ENCODE data around the gene SLC7A5.

Gene SLC7A5

DNA sequence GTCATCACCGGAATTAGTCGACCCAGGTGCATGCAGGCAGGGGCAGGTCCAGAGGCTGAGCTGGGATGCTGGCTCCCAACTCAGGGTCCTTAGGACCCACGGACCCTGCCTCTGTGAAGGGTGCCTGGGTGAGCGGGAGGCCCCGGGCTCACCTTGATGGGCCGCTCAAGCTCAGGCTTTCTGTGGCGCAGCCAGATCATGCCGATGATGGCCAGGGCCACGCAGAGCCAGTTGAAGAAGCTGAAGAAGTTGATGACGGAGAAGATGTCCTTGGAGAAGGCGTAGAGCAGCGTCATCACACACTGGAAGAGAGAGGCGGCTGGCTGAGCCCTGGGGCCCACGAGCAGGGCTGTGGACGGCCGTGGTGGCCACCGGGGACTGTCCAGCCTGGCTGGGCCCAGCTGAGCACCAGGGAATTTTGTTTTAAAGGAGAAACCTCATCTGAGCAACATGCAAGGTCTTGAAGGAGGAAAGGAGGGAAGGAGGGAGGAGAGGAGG is 32.9 kb downstream of the SLC7A5 start:
- Mint-ChIP-seq H3K4me1 (peaks cover 19% of the 10 kb centered on the region), H3K4me3 (no peak overlapping the region), H3K9me3 (no peaks in the 10 kb centered on the region), H3K27me3 (no peaks in the 10 kb centered on the region), H3K27ac (no peak overlapping the region), H3K36me3 (peaks cover 60% of the 10 kb centered on the region)
- no peak for ATAC-seq

DNA sequence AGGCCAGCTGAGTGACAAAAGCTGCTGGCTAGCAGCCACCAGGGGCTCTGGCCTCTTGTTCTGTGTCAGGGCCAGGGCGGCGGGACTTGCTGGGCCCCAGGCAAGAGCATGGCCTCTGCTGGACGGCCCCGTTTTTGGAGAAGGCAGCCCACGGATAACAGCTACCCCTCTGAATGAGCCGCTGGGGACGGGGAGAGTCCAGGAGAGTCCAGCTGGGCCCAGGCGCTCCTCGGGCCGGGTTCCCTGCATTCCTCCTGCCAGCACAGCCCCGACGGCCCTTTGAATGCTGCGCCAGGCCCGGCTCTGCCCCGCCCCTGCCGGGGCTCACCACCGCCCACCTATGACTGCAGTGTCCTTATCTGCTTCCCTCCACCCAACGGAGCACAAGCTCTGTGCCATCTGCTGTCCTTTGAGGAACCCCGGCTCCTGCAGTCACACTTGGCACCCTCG is 33.4 kb downstream of the SLC7A5 start:
- no peak for ATAC-seq
- peaks cover 24% of the 10 kb centered on the region for H3K4me1 Mint-ChIP-seq
- H3K36me3 Mint-ChIP-seq: peaks cover 65% of the 10 kb centered on the region
- H3K27ac Mint-ChIP-seq: no peak overlapping the region
- no peak overlapping the region for H3K4me3 Mint-ChIP-seq
- H3K27me3 Mint-ChIP-seq: no peaks in the 10 kb centered on the region
- no peaks in the 10 kb centered on the region for H3K9me3 Mint-ChIP-seq

DNA sequence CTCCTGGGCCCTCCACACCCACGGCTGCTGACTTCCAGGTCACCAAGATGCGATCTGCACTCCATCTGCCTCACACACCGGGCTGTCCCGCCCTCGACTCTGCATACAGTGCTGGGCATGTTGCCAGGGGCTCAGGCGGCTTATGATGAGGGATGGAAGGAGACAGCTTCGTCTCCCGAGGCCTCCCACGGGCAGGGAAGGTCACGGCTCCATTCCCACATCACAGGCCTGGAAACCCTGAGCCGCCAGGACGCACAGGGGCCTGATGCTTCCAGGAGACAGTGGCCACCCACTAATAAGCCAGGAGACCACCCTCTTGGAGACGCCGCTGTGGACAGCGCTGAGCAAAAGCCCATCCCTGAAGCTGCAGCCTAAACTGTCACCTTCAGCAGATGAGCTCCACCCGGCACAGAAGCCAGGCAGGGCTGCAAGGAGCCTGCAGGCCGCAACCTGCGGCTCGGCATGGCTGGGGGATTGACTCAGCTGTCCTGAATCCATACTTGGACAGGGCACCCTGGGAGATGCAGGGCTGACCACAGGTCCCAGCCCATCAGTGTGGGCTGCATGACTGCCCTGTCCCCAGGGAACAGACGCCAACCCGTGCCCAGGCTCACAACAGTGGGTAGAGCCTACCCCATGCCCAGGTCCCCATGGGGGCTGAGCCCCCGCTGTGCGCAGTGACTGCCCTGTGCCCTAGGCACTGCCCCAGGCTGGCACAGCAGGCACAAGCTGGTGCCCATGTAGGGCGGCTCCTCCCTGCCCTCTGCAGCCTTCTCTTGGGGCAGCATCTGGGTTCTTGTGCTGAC is 34.4 kb downstream of the SLC7A5 start:
- no peak for ATAC-seq
- no peak overlapping the region for H3K4me3 Mint-ChIP-seq
- peaks cover 35% of the 10 kb centered on the region for H3K4me1 Mint-ChIP-seq
- no peak overlapping the region for H3K27ac Mint-ChIP-seq
- H3K9me3 Mint-ChIP-seq: no peaks in the 10 kb centered on the region
- H3K36me3 Mint-ChIP-seq: peaks cover 76% of the 10 kb centered on the region
- H3K27me3 Mint-ChIP-seq: no peaks in the 10 kb centered on the region

DNA sequence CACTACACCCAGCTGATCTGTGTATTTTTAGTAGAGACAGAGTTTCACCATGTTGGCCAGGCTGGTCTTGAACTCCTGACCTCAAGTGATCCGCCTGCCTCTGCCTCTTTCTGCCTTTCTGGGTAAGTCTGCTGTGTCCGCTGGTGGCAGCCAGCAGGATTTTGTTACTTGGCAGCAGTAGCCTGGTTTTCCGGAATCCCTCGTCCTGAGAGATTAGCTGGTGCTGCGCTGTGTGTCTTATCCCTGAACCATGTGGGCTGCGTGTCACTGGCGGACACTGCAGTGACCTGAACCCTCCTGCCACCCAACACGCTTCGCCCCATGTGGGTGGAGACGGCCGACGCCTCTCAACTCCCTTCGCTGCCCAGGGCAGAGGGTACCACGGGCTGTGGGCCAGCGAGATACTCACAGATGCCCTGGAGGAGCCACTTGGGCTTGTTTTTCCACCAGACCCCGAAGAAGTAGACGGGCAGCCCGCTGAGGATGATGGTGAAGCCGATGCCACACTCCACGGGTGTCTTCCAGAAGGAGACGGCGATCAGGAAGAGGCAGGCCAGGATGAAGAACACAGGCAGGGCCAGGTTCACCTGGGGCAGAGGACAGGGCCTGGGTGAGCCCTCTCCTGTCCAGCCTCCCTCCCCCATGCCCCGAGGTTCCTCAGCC is 35.2 kb downstream of the SLC7A5 start:
- no peaks in the 10 kb centered on the region for H3K27me3 Mint-ChIP-seq
- no peak overlapping the region for H3K27ac Mint-ChIP-seq

DNA sequence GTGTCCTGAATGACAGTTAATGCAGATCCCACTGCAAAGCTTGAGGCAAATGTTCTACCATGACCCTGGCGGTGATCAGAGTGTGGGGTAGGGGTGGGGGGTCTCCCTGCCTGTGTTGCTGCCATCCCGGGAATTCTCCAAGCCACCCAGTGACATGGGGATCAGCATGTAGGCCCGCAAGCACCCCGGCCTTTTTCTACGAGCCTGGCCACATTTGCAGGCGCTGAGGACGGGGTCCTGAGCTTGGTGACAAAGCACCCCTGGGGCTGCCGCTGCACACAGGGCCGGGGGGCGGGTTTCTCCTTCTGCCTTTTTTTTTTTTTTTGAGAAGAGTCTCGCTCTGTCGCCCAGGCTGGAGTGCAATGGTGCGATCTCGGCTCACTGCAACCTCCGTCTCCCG is 35.8 kb downstream of the SLC7A5 start:
- Mint-ChIP-seq H3K4me1 (peaks cover 46% of the 10 kb centered on the region), H3K36me3 (peaks cover 66% of the 10 kb centered on the region), H3K27ac (peak overlapping the region; percentile 38), H3K4me3 (no peak overlapping the region), H3K9me3 (no peaks in the 10 kb centered on the region), H3K27me3 (no peaks in the 10 kb centered on the region)
- ATAC-seq: no peak

More for the DNA sequence above, 35.2 kb downstream of the SLC7A5 start:
- Mint-ChIP-seq H3K4me3 (no peak overlapping the region), H3K36me3 (peaks cover 72% of the 10 kb centered on the region), H3K9me3 (no peaks in the 10 kb centered on the region), H3K4me1 (peaks cover 40% of the 10 kb centered on the region)
- ATAC-seq: no peak

DNA sequence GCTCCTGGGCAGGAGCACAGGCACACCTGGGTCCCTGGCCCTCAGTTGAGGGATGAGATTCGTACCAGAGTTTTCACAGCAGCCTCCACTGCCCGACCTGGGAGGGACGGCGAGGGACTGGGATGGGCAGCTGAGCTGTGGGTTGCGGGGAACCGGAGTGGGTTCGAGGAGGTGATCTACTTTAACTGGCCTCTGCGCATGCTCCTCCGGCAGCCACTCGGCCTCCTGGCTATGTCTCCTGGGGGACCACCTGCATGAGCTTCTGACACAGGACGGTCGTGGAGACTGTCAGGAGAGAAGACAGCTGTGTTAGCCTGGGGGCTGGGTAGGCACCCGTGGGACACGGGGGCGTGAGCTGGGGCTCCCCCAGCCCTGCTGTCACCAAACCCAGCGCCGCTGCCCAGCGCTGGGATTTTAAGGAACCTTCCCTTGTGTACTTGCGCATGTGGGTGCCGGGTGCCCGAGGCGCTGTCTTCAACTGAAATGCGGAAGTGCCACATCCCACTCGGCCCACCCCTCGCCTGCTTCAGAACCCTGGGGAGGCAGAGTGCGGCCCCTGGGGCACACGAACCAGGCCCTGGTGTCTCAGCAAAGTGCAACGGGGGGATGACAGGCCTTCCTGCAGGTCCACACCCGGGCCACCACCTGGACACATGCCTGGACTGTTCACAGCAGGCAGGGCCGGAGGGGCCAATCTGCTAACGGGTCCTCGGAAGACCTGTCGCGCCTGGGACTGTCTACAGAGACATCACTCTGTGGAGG is 36.4 kb downstream of the SLC7A5 start:
- H3K4me1 Mint-ChIP-seq: peaks cover 52% of the 10 kb centered on the region
- no peak overlapping the region for H3K4me3 Mint-ChIP-seq
- H3K9me3 Mint-ChIP-seq: no peaks in the 10 kb centered on the region
- no peaks in the 10 kb centered on the region for H3K27me3 Mint-ChIP-seq
- H3K27ac Mint-ChIP-seq: peak overlapping the region; percentile 38
- H3K36me3 Mint-ChIP-seq: peaks cover 61% of the 10 kb centered on the region
- peak; percentile 87 for ATAC-seq

DNA sequence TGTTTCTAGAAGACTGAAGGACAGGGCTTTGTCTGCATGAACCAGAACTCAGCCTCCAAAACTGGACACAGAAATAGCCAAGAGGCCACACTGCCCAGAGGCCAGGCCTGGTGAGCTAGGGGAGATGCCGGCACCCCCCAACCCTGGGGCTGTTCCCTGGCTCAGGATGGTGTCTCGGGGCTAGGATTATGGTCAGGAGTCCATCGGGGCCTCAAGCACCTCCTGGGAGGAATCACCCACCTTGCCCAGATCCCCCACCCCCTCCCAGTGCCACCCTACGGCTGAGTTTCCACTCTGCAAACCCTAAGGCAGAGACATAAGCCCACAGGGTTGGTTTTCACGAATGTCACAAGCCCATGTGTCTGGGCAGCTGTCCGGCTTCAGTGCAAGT is 37.2 kb downstream of the SLC7A5 start:
- Mint-ChIP-seq H3K9me3 (no peaks in the 10 kb centered on the region), H3K36me3 (peaks cover 53% of the 10 kb centered on the region), H3K27ac (no peak overlapping the region)

DNA sequence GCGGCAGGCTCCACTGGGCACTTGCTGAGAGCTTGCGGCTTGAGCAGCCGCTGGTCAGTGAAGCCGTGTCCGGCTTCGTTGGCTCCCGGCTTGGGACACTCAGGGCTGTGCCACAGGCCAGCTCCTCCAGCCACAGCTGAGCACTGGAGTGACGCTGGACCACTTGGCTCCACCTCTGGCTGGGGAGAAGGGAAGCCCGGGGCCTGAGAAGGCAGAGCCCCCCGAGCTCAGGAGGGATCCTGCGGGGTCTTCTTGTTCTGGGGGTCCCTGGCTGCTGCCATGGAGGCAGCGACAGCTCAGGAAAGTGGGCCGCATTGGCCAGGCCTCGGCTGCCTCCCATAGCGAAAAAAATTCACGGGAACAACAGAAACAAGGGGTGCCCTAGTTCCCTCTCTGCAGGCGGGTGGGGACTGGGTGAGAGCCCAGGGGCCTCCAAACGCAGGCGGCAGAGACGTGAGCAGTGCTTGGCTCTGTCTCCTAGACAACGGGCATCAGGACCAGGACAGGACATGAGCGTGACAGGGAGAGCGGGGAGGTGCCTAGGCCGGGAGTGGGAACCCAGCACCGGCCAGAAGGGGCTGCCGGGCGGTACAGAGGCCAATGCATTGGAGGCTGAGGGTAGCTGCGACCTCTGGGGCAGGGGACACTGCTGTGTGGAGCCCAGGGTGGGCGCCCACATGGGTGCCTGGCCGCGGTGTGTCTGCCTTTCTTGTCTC is 37.7 kb downstream of the SLC7A5 start:
- Mint-ChIP-seq H3K27me3 (no peaks in the 10 kb centered on the region), H3K4me3 (no peak overlapping the region), H3K27ac (no peak overlapping the region), H3K36me3 (peaks cover 47% of the 10 kb centered on the region), H3K4me1 (peaks cover 54% of the 10 kb centered on the region), H3K9me3 (no peaks in the 10 kb centered on the region)
- no peak for ATAC-seq

More for the DNA sequence above, 37.2 kb downstream of the SLC7A5 start:
- Mint-ChIP-seq H3K4me1 (peaks cover 54% of the 10 kb centered on the region), H3K4me3 (no peak overlapping the region), H3K27me3 (no peaks in the 10 kb centered on the region)
- ATAC-seq: no peak

DNA sequence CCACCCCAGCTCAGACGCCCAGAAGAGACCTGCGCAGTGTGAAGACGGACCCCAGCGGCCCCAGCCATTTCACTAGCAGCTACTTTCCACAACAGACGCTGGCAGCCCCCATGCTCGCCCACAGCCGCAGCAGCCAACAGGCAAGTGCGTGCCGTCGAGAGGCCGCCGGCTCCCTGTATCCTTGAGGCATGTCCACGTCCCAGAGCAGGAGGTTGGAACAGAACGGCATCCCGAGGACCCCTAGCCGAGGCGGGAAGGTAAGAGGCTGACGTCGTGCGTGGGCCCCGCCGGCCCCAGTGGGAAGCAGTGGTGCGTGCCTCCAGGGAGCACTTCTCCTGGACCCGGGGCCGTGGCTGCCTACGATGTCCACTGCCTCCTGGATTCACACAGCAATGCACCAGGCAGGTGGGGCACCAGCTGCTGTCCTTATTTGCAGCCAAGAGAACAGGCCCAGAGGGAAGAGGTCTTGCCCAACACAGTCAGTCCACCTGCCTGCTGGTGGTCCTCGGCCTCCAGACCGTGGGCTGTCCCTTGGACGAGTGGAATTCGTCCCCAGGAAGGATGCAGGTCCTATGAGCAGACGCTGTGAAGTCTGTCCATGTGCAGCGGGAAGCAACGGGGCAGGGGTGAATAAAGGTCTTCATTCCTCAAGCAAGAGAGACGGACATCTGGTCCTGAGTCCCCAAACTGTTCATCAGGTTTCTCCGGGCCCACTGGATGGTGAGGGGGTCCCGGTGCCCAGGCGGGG is 38.5 kb downstream of the SLC7A5 start:
- Mint-ChIP-seq H3K27ac (no peak overlapping the region), H3K9me3 (no peaks in the 10 kb centered on the region), H3K27me3 (no peaks in the 10 kb centered on the region), H3K4me1 (peaks cover 54% of the 10 kb centered on the region), H3K36me3 (peaks cover 40% of the 10 kb centered on the region), H3K4me3 (no peak overlapping the region)
- no peak for ATAC-seq

DNA sequence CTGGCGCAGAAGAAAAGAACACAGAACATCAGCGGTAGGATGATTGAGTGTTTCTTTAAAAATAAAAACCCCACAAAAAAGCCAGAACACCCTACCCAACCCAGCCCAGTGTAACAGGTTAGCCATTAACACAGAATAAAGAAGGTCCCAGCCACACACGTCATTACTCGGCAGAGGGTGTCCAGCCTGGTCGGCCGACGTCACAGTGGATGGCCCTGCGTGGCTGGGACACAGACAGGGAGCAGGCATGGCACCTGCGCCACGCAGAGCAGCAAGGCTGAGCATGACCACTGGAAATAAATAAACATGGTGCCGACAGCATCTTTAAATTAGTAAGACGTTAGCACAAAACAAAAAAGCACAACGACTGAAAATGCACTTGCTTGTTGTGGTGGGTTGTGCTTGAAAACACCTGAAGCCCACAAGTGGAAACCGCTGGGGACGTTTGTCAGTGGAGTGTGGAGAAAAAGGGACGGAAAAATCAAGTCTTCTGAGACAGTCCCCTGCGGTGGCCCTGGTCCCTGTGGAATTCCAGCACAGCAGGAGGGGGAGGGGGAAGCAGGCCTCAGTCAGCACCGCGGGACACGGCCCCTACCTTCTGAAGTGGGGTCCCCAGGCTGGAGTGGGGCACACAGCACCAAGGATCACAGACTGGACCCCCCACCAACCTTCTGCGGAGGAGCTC is 39.2 kb downstream of the SLC7A5 start:
- Mint-ChIP-seq H3K27ac (no peak overlapping the region), H3K9me3 (no peaks in the 10 kb centered on the region)

DNA sequence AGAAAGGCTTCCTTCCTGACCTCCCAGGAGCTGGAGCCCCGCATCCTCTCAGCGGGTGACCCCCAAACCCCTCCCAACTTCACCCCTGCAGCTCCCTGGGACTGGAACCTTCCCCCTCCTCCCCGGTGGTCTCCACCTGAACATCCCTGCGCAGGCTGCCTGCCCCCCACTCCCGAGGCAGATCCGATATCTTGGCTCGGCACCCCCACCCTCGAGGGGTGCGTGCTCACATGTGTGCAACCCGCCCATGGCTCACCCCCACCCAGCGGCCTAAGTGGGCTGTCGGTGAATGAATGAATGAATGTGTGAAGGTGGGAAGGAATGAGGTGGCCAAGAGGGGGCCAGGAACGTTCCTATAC is 39.7 kb downstream of the SLC7A5 start:
- no peak overlapping the region for H3K4me3 Mint-ChIP-seq
- no peaks in the 10 kb centered on the region for H3K9me3 Mint-ChIP-seq
- H3K27ac Mint-ChIP-seq: no peak overlapping the region
- H3K27me3 Mint-ChIP-seq: peaks cover 9% of the 10 kb centered on the region
- H3K4me1 Mint-ChIP-seq: peaks cover 54% of the 10 kb centered on the region
- no peak for ATAC-seq
- peaks cover 31% of the 10 kb centered on the region for H3K36me3 Mint-ChIP-seq

More for the DNA sequence above, 39.2 kb downstream of the SLC7A5 start:
- no peak for ATAC-seq
- Mint-ChIP-seq H3K4me3 (no peak overlapping the region), H3K4me1 (peaks cover 54% of the 10 kb centered on the region), H3K27me3 (peaks cover 4% of the 10 kb centered on the region), H3K36me3 (peaks cover 33% of the 10 kb centered on the region)

DNA sequence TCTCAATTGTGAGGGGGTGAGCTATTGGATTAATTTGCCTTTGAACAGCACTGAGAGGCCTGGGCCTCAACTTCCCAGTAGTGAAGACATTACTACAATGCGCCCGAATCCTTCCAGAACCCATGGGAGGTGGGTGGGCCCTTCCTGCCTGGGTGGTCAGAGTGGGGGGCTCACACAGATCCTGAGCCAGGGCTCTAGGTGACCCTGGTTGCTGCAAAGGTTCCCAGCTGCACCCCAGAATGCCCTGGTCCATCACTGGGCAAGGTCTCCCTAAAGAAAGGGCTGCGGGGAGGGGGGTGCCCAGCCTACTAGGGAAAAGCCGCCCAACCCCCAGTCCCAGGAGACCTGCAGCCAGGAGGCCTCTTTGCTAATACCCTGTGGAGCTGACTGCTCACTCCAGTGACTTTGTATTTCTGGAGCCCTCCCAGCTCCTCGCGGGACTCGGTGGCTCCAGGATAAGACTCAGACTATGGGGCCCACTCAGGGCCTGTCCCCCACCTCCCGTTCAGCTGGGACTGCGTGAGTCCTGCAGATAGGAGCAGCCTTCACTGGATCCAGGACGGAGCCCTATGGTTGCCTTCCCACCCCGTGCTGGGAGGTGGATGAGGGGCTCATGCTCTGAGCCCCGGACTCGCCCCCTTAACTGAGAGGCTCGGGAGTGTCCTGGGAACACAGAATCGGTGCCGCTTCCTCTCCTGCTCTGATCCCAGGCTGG is 40.2 kb downstream of the SLC7A5 start:
- peaks cover 54% of the 10 kb centered on the region for H3K4me1 Mint-ChIP-seq
- H3K36me3 Mint-ChIP-seq: peaks cover 26% of the 10 kb centered on the region
- no peak overlapping the region for H3K4me3 Mint-ChIP-seq
- H3K27ac Mint-ChIP-seq: no peak overlapping the region
- ATAC-seq: no peak
- H3K9me3 Mint-ChIP-seq: no peaks in the 10 kb centered on the region
- peaks cover 15% of the 10 kb centered on the region for H3K27me3 Mint-ChIP-seq

DNA sequence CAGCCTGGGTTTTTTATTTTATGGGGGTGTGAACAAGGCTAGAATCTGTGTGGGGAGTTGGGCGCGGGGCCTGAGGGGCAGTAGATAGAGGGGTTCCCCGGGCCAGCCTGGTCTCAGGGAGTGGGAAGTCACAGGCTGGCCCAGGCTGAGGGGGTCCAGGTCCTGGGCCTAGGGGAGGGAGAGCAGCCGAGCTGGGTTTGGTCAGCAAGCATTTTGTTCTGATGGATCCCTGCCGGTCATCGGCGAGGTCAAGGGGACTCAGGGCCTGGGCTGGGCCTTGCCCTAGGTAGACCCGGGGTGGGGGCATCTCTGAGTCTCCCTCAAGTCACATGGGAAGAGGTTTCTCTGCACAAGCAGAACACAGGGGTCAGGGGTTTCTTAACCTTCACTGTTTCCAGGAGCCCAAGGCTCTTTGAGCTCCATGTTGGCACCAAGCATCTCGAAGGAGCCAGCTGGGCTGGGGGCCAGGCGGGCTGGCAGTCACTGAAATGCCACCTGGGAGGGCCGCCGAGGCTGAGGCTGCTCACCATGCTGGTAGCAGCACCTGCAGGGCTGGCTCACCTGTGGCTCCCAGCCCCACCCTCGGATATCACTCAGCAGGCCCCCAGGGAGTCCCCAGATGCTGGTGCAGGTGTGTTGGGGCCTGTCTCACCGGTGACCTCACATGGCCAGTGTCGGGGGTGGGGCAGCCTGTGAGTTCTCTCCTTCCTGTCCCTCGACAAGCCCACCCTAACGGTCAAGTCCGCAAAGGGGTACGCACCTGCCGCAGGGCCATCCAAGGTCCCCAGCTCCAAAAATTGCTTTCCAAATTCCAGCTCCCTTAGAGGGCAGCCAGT is 41.0 kb downstream of the SLC7A5 start:
- peaks cover 24% of the 10 kb centered on the region for H3K36me3 Mint-ChIP-seq
- no peak for ATAC-seq
- no peak overlapping the region for H3K27ac Mint-ChIP-seq
- H3K4me1 Mint-ChIP-seq: peaks cover 52% of the 10 kb centered on the region
- no peak overlapping the region for H3K4me3 Mint-ChIP-seq
- no peaks in the 10 kb centered on the region for H3K9me3 Mint-ChIP-seq
- peaks cover 20% of the 10 kb centered on the region for H3K27me3 Mint-ChIP-seq

Measured in stimulated activated memory B cell treated with anti-CD40 and anti-IgM and Interleukin-4, amounts not matched to agents 10 μg/mL and 1 μg/mL and 100 μg/mL, for 72 hours (primary cell).